ENCODE measurements around the gene AJM1. TPM values are rescaled to one million over a fixed set of nuclear protein-coding genes. Genes with fewer than 3 reads are reported as not detected.

Gene AJM1
- total RNA-seq, 1 donor from 2014 or later, result not detected

GRCh38 chr9:136806067-136806466 is 36.2 kb upstream of the AJM1 start:
- H4K20me1 ChIP-seq (ENCODE audit: low read depth), result peaks cover 27% of the 10 kb centered on the region
- no peak for DNase-seq (ENCODE audit: low spot score)
- peaks cover 40% of the 10 kb centered on the region for H3K4me1 Mint-ChIP-seq
- TF ChIP-seq EZH2 (IDR thresholded peaks at IDR 0.05), result no peak
- no peak for TF ChIP-seq EZH2phosphoT487 (IDR thresholded peaks at IDR 0.05)
- no peak for TF ChIP-seq CTCF (IDR thresholded peaks at IDR 0.05)
- H3K36me3 Mint-ChIP-seq, result peaks cover 15% of the 10 kb centered on the region
- H3K4me3 ChIP-seq, result no peak overlapping the region
- no peaks in the 10 kb centered on the region for H3K9me3 ChIP-seq (ENCODE audit: low read depth)
- H3K4me1 ChIP-seq, result peaks cover 29% of the 10 kb centered on the region
- peaks cover 11% of the 10 kb centered on the region for H3F3A ChIP-seq (ENCODE audit: low read depth)
- H3K4me3 Mint-ChIP-seq, result peak overlapping the region; percentile 91
- no peak overlapping the region for H3K9ac ChIP-seq
- no peak overlapping the region for H3K4me2 ChIP-seq
- peaks cover 3% of the 10 kb centered on the region for H3K36me3 ChIP-seq
- H3K27me3 ChIP-seq, result peaks cover 5% of the 10 kb centered on the region
- peaks cover 32% of the 10 kb centered on the region for H3K79me2 ChIP-seq (ENCODE audit: low read depth)
- no peak overlapping the region for H2AFZ ChIP-seq (replicated peaks)
- H3K9me3 Mint-ChIP-seq, result peaks cover 2% of the 10 kb centered on the region
- H3K27me3 Mint-ChIP-seq (ENCODE audit: insufficient read depth, low read depth), result peaks cover 16% of the 10 kb centered on the region
- no peak overlapping the region for H3K27ac ChIP-seq
- H3K27ac Mint-ChIP-seq, result no peak overlapping the region

DNA sequence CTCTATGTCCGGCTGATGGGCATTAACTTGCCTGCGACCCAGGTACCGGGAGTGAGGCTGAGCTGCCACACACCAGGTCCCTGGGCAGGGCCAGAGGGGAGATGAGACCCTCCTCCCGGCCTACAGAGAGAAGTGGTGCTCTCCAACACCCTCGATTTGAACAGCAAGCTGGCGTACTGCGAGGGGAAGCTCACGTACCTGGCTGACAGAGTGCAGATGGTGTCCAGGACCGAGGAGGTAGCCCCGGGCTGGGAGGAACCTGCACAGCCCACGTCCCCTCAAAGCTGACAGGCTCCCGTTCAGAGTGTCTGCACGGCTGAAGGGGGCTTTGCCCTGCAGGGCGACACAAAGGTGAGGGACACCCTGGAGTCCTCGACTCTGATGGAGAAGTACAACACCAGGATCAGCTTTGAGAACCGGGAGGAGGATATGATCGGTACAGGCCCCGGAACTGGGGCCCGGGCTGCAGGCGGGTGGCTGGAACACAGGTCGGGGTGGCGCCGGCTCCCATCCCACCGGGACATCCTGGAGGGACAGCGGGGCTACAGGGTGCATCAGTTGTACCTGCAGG is 35.6 kb upstream of the AJM1 start:
- peaks cover 38% of the 10 kb centered on the region for H3K79me2 ChIP-seq (ENCODE audit: low read depth)
- no peak overlapping the region for H3K27ac Mint-ChIP-seq
- peaks cover 37% of the 10 kb centered on the region for H3K4me1 Mint-ChIP-seq
- DNase-seq (ENCODE audit: low spot score), result no peak
- H3K9ac ChIP-seq, result no peak overlapping the region
- H3K4me3 ChIP-seq, result peak overlapping the region; percentile 100
- H3K36me3 ChIP-seq, result peaks cover 3% of the 10 kb centered on the region
- H3K36me3 Mint-ChIP-seq, result peaks cover 16% of the 10 kb centered on the region
- no peak overlapping the region for H2AFZ ChIP-seq (replicated peaks)
- peaks cover 2% of the 10 kb centered on the region for H3K9me3 Mint-ChIP-seq
- H3K4me2 ChIP-seq, result peak overlapping the region; percentile 92
- no peaks in the 10 kb centered on the region for H3K9me3 ChIP-seq (ENCODE audit: low read depth)
- H3F3A ChIP-seq (ENCODE audit: low read depth), result peaks cover 5% of the 10 kb centered on the region
- peaks cover 5% of the 10 kb centered on the region for H3K27me3 ChIP-seq
- H3K4me3 Mint-ChIP-seq, result peak overlapping the region; percentile 91
- H4K20me1 ChIP-seq (ENCODE audit: low read depth), result peaks cover 33% of the 10 kb centered on the region
- H3K27ac ChIP-seq, result no peak overlapping the region
- H3K4me1 ChIP-seq, result peaks cover 25% of the 10 kb centered on the region
- no peak for TF ChIP-seq EZH2phosphoT487 (IDR thresholded peaks at IDR 0.05)
- TF ChIP-seq CTCF (IDR thresholded peaks at IDR 0.05), result no peak
- no peak for TF ChIP-seq EZH2 (IDR thresholded peaks at IDR 0.05)
- peaks cover 13% of the 10 kb centered on the region for H3K27me3 Mint-ChIP-seq (ENCODE audit: insufficient read depth, low read depth)

- peak within 1 kb of the TSS; percentile 13 for H3K27ac Mint-ChIP-seq
- peaks cover 25% of the 10 kb centered on the region for H3K4me1 ChIP-seq
- TF ChIP-seq EZH2 (IDR thresholded peaks at IDR 0.05), result no peak
- TF ChIP-seq EZH2phosphoT487 (IDR thresholded peaks at IDR 0.05), result no peak
- TF ChIP-seq CTCF (IDR thresholded peaks at IDR 0.05), result no peak
- H3K9me3 ChIP-seq (ENCODE audit: low read depth), result no peaks in the 10 kb centered on the region
- H3K4me3 Mint-ChIP-seq, result peak within 1 kb of the TSS; percentile 91
- H3F3A ChIP-seq (ENCODE audit: low read depth), result no peaks in the 10 kb centered on the region
- peak within 1 kb of the TSS; percentile 94 for H2AFZ ChIP-seq (replicated peaks)
- H4K20me1 ChIP-seq (ENCODE audit: low read depth), result peaks cover 39% of the 10 kb centered on the region
- peak within 1 kb of the TSS; percentile 83 for H3K9ac ChIP-seq
- H3K36me3 ChIP-seq, result peaks cover 3% of the 10 kb centered on the region
- peaks cover 16% of the 10 kb centered on the region for H3K36me3 Mint-ChIP-seq
- no peaks in the 10 kb centered on the region for H3K27me3 ChIP-seq
- H3K79me2 ChIP-seq (ENCODE audit: low read depth), result peaks cover 46% of the 10 kb centered on the region
- peaks cover 32% of the 10 kb centered on the region for H3K4me1 Mint-ChIP-seq
- DNase-seq (ENCODE audit: low spot score), result peak; percentile 92
- peaks cover 6% of the 10 kb centered on the region for H3K27me3 Mint-ChIP-seq (ENCODE audit: insufficient read depth, low read depth)
- H3K27ac ChIP-seq, result peak within 1 kb of the TSS; percentile 61
- peak within 1 kb of the TSS; percentile 100 for H3K4me3 ChIP-seq
- peaks cover 2% of the 10 kb centered on the region for H3K9me3 Mint-ChIP-seq
- H3K4me2 ChIP-seq, result peak within 1 kb of the TSS; percentile 92
Observed at GRCh38 chr9:136807281-136808074, 34.8 kb upstream of the AJM1 start, which contains the start of gene RABL6. Gene RABL6, plus strand, starts transcription at chr9:136807948. Its CDS starts 249 bp downstream, at chr9:136808197.
